NB4 (cell line): ENCODE data around the gene SNTG2.

Experiments
- CTCF ChIP-seq: IDR thresholded peaks from one replicate; pipeline ENCODE4 v1.5.1; 2012; ENCODE audit warnings: low read depth, low read length
- MAX ChIP-seq: IDR thresholded peaks from 2 replicates; pipeline ENCODE4 v1.6.1; 2011; ENCODE audit warnings: low read depth, low read length
- MYC ChIP-seq: IDR thresholded peaks from 2 replicates; pipeline ENCODE4 v1.6.1; 2011; ENCODE audit warnings: low read depth, low read length
- POLR2A ChIP-seq: IDR thresholded peaks from 2 replicates; pipeline ENCODE4 v1.6.1; 2011; ENCODE audit warnings: mild to moderate bottlenecking; ENCODE audit not compliant: insufficient read length; ENCODE audit errors: extremely low read depth

- TF ChIP-seq CTCF (no peak), MYC (no peak), POLR2A (no peak), MAX (no peak)
Observed at GRCh38 chr2:1259746-1260145, 309.1 kb downstream of the SNTG2 start.
